HuH-7.5 (cell line): ENCODE results near the gene CRACR2B.

Experiments
- DNase-seq: peaks from one replicate; pipeline ENCODE4 v3.0.0; 2011; ENCODE audit warnings: low spot score

CRACR2B gene

DNA sequence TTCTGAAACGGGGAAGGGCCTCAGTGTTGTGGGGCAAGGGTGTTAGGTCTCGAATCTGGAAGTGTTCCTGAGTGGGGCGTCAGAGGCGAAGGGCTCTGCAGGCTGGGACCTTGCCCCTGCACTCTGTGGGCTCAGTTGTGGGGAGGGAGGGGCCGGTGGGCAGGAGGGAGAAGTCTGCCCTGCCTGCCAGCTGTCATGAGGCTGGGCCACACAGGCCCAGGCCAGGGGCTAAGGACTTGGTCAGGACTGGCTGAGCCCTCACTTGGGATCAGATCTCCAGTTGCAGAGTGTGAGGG lies at the start of gene CRACR2B:
Gene CRACR2B, plus strand, starts transcription at position 23 of the 296 bp plus-strand sequence. CDS start 689 bp downstream, outside the sequence.
- no peak for DNase-seq

DNA sequence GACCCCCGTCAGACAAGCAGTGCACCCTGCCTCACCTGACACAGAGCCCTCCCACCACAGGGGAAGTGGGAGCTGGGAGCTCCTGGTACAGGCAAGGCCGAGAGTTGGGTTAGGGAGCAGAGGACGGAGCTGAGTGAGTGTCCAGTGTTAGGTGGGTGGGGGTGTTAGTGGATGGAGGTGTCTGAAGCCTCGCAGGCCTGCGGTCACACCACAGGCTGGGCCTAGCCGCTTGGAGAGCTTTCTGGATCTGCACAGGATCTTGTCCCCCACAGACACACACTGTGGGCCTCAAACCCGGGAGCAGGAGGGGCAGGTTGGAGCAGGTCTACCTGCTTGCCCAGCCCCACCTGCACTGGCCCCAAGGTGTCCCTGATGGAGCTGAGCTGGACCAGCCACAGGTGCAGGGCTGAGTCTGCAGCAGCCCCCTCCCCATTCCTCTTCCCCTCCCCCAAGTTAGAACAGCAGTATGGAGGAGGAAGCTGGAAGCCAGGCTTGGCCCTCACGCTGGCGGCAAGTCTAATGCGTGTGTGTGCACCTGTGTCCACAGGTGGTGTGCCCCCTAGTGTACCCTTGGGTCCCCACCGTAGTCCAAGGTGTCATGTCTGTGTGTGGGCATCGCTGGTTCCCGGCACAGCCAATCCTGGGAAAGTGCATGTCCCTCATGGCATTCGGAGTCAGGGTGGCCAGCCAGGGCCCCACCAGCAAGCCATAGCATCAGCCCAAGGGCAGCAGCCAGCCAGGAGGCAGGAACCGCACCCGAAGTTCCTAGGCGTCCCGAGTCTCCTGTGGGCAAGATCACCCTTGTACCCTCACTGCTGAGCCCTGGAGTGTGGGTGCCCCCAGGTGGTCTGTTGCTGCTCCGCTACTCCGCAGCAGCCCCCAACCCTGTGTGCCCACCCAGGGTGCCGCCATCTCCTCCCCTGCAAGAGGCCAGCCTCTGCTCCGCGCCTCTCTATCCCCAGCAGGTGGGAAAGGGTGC lies 48.5 kb upstream of the CRACR2B start:
- DNase-seq, result no peak

DNA sequence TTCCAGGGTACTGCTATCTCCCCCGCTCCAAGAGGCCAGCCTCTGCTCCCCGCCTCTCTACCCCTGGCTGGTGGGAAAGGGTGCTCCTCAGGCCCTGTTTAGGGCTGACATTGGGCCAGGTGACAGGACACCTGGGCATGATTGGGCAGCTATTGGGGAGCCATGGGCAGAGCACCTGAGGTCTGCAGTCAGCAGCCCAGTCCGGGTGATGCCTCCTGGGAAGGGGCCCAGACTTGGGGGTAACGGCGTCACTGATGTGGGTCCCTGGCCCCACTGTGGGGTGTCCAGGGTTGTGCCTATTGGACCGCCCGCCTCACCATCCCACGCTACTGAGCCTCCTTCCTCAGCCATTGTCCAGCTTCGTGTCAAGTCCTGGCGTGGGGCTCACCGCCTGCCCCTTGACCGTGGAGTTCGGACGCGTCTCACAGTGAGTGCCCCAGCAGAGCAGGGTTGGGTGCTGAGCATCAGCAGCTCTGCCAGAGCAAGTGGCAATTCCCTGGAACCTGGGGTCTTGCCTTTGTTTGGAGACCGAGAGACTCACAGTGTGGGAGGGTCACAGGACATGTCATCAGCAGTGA lies 47.7 kb upstream of the CRACR2B start:
- DNase-seq, result no peak

DNA sequence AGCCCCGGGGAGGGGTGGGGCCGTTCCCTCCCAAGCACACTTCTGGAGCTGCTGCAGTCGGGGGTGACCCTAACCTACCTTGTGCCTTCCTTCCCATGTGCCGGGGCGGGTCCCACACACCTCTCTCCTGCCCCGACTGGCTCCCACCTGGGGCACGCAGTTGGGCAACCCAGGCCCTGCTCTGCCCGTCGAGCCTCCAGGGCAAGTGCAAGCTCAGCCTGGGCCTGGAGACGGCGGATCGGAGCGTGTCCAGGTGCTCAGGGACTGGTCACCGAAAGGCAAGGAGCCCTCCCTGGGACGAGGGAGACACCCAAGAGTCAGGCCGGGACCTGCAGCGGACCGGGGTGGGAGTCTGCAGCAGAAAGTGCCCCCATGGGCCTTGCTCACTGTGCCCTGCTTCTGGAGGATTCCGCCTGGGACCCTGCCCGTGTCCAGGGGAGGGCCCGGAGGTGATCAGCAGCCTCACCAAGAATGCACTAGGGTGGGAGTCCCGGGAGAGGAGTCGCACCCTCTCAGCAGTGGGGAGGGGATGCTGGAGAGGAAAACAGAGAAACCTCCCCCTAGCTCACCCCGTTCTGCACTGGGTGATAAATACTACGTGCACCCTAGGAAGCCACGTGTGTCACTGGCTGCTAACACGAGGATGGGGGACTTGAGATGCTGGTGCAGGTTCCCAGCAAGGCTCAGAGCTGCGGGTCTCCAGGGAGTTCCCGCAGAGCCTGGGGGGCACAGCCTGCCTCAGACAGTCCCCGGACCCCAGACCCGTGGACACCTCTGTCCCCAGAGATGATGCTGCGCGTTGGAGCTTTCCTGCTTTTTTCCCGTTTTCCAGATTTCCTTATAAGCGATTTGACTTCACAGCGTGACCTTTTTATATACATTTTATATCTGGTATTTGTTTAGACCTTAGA lies 45.2 kb upstream of the CRACR2B start:
- no peak for DNase-seq

DNA sequence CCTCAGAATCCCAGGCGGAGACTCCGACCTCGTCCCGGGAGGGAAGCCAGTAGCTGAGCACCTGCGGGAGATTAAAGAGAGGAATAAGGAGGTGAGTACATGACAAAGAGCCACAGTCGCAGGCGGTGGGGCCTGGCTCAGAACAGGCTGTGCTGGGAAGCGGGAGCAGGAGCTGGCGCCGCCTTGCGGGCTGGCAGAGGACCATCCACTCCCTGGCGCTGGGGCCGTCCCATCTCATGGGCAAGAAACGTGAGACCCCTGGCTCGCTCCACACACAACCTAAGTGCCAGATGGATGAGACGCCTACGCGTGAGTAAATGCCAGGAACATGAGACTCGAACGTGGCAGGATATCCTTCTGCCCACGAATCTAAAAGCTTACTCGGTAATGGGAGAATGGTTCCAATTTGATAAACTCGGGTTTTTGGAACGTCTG lies 44.1 kb upstream of the CRACR2B start:
- no peak for DNase-seq

DNA sequence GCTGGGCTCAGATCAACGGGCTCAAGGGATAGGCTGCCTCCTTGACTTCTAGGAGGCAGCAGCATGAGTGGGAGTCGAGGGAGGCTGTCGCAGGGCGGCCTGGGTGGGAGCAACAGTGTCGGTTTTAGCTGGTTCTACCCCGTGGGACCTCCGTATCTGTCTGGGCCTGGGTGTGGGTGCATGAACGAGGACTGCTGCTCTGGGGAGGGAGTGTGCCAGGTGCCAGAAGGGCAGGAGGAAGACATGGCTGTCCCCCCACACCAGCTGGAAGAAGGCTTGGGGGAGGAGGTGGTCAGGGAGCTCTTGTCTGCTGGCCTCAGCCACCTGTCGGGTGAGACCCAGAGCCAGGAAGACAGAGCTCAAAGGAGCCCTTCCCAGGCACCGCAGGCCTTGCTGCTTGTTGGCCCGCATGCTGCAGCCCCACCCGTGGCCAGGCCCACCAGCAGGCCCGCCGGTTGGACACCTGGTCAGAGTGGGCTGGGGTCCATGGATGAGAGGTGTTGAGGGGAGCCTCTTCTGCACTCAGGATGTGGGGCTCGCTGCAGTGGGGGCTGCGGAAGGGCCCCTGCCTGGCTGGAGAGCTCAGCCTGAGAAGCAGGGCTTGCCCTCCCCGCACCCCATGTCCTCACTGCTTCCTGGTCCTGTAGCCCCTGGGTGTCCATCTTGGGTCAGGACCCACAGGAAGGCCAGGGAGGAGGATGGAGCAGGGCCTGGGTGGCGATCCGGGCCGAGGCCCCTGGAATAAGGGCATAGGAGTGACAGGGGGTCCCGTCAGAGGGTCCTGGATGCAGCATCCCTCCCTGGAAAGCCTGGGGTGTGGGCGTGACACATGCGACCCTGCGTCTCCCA lies 41.3 kb upstream of the CRACR2B start:
- no peak for DNase-seq

DNA sequence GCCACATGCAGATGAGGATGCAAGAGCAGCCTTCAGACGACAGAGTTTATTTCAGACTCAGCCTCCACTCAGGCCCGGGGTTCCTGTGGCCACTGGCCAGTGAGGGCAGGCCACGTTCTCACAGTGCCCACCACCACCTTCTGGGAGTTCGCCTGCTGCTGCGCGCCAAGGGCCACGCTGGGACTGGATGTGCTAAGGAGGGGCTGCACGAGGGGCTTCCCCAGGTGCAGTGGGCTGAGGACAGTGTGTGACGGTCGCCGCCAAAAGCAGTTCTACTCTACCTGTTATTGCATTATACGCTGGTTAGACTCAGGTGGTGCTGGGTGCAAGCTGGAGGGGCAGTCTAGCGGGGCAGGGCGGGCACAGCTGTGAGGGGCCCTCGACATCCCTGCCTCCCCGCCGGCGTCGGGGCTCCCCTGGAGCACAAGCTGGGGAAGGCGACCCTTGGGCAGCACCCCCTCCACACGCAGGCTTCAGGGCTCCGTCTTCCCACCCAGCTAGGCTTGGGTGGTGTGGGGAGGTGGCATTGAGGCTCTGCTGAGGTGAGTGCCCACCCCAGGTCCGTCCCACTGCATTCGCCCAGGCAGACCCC lies 40.5 kb upstream of the CRACR2B start:
- no peak for DNase-seq

DNA sequence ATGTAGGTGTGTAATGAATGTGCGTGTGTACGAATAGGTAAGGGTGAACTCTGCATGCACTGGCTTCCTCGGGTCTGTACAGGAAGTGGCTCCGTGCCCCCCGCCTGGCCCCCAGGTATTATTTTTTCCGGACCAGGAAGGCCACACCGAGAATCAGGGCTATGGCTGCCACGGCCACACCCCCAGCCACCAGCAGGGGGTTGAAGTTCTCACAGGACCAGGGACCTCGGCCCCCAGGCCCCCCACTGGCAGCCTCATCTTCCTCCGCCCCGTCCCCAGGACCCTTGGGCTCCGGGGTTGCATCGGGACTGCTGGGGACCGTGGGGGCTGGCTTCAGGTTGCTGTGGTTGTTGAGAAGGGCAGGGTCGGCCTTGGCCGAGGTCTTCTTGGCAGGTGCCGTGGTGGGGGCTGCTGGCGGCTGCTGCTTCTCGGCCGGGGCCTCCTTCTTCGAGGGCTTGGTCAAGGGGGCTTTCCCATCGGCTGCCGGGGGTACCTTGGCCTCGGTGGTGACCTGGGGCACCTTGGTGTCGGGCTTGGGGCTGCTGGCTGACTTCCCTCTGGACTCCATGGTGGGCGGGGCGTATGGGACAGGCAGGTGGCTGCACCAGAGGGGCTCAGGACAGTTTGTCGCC lies 39.6 kb upstream of the CRACR2B start:
- DNase-seq, result no peak

DNA sequence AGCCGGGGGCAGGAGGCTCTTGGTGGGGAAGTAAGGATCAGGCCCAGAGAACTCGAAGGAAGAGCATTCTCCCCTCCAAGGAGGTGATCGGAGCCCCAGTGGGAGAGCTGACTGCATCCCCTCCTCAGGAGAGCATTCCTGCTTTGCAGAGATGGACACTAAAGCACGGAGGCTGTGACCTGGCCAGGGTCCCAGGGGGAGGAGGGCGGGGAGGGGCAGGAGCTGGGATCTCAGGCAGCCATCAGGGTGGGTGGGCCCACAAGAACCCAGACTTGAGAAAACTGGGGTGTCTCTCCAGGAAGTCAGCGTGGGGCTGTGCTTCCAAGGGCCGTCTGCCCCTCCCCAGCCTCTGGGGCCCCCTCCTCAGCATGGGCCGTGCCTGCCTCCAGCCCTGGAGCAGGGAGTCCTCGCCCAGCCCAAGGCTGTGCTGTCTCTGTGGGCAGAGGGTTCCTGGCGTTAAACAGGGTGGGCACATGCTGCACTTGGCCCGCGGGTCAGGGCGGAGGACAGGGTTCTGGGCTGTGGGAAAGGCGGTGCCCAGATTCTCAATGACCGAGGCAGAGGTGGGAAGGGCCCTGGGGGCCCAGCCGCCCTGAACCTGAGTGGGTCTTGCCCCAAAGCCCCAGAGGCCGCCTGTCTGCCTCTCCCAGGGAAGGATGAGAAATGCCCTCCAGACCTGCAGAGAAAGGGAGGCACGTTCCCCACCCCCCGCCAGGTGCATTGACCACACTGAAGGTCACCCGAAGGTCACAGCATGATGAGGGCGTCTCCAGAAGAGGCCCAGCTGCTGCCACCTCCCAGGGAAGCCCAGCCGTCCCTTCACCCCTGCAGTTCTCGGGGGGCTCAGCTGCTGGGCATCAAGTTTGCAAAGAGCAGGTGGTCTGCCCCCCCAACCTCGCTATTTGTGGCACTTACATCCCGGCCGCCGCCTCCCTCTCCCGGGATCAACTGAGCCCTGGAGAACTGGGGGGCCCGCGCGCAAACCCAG lies 38.5 kb upstream of the CRACR2B start:
- no peak for DNase-seq

DNA sequence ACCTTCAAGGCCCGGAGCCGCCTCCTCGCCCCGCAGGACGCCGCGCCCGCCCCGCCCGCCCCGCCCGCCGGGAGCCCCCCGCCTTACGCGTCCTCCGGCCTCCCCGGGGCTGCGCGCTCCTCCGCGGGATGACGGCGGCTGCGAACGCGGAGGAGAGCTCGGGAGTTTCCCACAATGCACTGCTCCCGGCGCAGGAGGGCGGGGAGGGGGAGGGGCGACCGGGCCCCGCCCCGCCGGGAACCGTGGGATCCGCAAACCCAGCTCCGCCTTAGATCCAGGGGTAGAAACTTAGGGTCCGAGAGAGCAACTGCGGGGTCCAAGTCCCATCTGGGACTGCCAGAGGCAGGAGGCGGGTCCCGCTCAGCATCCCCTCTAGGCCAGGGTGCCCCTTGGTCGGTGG lies 37.8 kb upstream of the CRACR2B start, which contains the start of gene CEND1:
Gene CEND1, minus strand, starts transcription at position 148 of the 400 bp plus-strand sequence. CDS start 1,514 bp downstream, outside the sequence.
- DNase-seq, result no peak

DNA sequence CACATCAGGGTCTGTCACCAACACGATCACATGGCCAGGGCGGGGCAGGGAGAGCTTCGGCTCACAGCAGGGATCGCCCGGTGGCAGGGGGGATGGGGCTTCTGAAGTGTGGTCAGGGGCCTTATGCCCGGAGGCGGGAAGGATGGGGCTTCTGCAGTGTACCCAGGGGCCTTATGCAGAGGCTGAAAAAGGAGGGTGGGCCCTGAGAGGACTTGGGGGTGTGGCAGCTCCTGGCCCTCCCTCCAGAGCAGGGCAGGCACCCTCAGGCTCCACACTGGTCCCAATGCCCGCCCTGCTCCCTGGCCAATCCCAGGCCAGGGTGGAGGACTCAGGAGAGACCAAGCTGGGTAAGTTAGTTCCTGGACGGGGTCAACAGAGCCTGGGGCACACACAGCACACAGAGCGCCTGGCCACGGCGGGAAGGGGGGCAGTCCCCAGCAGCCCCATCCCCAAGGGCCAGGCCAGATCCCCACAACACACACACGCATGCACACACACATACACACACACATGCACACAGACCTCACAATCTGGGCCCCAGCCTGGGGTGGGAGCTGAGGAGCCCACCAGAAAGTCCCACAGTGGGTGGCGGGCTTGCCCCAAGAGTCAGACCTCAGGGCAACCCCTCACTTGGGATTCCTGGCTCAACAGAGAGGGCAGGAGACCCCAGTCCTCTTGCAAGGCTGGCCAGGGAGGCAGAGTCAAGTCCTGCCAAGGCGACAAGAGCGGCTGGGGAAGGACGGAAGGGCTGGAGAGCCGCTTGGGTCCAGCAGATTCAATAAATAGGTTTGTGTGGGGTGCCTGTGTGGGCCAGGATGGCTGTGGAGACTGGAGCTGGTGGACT lies 36.8 kb upstream of the CRACR2B start:
- DNase-seq, result no peak

DNA sequence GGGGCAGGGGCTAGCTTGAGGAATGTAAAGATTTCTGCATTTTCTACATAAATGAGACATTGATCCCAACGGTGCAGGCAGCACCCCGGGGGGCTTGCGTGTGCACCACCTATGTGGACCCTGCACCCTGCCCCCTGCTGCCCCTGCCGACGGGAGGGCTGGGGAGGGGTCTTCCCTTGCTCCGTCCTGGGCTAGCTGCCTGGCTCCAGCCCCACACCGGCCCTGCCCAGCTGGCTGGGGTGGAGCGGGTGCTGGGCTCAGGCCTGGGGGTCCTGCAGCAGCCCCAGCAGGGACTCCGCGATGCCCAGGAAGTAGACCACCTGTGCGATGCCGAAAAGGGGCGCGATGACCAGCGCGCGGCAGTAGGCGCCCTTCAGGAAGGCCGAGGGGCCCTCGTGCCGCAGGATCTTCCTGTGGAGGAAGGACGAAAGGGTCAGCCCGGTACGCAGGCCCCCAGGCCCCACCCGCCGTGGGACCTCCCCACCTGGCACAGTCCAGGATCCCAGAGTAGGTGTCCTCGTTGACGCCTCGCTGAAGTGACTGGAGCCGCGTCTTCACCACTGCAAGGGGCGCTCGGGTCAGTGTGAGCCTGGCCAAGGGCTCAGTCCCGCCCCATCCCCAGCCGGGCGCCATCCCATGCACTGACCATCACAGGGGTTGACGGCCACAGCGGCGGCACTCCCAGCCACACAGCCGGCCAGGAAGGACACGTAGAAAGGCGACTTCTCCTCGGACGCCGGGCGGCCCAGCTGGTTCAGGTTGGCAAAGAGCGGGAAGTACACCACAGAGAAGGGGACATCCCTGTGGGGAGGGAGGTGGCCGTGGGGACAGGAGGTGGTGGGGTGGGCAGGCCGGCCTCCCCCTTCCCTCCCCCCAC lies 35.8 kb upstream of the CRACR2B start:
- no peak for DNase-seq

DNA sequence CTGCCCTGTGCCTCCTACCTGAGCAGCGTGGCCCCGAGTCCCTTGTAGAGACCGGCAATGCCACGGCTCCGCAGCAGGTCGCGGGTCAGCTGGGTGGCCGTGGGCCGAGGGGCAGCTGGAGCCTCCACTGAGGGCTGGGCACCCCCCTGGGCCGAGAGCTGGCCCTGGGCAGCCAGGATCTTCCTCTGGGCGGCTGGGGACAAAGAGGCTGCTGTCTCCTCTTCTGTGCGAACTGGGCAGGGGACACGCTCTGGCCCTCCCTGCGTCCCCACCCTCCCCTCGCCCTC lies 35.2 kb upstream of the CRACR2B start:
- DNase-seq, result no peak

DNA sequence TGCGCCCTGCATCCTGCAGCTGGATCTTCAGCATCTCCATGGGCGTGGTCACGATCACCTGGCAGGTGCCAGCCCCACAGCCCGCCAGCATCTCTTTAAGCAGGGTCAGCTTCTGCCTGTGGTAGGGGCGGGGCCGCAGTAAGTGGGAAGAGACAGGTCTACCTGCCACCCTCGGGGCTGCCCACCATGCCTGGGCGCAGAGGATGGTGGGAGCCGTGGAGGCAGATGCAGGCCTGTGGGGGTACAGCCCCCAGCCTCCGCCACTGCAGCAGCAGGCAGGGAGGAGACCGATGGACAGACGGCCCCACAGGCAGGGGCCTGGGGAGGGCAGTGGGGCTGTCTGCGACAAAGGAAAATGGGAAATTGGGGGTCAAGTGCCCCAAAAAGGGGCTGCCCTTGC lies 34.8 kb upstream of the CRACR2B start:
- DNase-seq, result no peak

DNA sequence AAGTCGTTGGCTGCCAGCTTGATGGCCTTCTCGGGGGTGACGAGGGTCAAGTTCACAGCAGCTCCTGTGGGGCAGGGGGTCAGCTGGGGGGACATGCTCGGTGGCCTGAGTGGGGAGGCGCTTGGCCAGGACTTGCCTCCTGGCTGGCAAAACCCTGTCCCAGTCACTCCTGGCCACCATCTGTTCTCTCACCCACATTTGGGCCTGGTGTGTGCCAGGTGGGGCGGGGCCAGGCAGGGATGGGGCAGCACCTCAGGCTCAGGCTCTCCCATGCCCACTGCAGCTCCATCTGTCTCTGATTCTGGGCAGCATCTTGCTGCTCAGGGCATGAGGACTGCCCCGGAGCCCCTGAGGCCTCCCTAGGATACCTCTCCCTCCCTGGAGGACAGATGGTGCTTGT lies 34.2 kb upstream of the CRACR2B start:
- no peak for DNase-seq

DNA sequence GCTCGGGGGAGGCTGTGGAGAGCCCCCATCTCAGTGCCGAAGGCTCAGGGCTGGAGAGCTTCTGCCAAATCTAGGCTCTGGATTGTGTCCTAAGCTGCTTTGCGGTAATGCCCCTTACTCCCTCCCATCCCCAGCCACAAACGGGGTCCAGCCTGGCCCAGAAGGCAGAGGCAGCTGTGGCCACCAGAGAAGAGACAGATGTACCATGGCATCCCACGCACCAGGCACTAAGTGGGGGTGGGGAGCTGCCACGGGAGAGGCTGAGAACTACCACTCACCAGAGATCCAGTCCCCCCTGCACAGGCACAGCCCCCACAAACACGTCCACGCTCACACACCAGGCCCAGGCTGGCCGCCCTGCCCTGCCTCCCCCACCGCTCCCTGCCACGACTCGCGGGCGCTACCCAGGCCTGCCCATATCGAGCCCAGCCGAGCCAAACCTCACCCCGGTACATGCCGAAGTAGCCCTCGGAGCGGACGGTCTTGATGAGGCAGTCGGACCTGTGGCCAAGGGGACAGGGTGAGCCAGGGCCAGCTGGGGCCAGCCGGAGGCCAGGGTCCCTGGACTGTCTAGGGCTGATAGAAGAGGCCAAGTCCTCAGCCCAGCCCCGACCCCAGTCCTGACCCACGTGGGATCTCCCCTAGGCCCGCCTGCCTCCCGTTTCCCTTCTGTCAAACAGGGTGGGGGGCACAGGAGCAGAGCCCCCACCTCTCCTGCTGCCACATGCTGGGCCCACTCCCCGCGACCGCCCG lies 33.5 kb upstream of the CRACR2B start:
- no peak for DNase-seq
